ENCODE measurements around the gene GTF2H4.
"Not testable (repeated sequence)": the region's sequence is repeated elsewhere in the genome, so short reads cannot be mapped to it uniquely, and the experiment has no call there.

The GTF2H4 gene

GRCh38 chr6:30924040-30924627 lies 16.1 kb downstream of the GTF2H4 start:
- DNase-seq, ATAC-seq: not testable (repeated sequence)

DNA sequence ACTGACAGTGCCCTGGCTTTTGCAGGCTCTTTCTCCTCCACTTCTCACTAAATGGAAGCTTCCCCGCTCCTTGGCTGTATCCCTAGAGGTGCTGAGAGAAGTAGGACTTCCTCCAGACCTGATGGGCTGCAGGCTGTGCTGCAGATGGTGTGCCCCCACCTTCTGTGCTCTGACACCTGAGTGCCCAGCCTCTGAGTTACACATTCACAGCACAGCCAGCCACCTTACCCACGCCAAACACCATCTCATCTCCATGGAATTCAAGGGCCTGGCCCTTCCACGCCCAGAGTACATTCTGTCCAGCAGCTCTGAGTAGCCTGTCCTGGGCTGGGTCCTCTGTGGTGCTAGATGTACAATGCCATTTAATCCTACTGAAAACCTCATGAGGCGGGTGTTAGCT lies 18.6 kb downstream of the GTF2H4 start:
- ATAC-seq (no peak), DNase-seq (no peak)

GRCh38 chr6:30927080-30927479 lies 19.1 kb downstream of the GTF2H4 start:
- ATAC-seq, DNase-seq: not testable (repeated sequence)

GRCh38 chr6:30928677-30929076 lies 20.7 kb downstream of the GTF2H4 start:
- DNase-seq (no peak), ATAC-seq (no peak)

DNA sequence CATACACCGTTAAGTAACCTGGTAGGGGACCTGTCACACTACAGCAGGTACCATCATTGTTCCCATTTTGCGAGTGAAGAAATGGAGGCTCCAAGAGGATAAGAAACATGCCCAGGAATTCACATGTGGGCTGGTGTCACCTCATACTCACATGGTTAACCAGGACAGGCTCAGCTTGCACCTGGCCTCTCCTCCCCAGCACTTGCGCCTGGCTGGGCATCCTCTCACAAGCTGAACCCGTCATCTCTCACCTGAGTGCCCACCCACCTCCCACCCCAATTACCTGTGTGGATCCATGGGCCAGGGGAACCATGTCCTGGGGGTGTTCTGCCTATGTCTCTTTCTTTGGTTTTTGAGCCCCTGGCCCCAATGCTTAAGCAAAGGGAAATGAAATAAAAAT lies 22.5 kb downstream of the GTF2H4 start:
- ATAC-seq = no peak
- no peak for DNase-seq

DNA sequence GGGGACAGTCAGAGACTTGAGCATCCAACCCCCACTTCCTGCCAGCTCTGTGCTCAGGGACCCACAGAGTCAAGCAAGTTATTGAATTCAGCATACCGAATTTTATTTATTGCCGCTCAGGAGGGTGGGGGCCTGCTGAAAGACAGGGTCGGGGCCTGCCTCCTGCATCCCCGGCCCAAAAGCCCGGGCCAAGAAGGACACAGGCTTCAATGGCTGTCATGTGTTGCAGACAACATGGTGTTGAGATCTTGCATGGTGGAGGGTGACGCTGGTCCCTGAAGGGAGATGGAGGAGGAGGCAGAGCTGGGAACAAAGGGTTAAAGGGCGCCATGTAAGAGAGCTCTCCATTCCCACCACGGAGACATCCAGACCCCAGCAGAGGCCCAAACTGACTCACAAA lies 23.3 kb downstream of the GTF2H4 start:
- no peak for ATAC-seq
- no peak for DNase-seq

DNA sequence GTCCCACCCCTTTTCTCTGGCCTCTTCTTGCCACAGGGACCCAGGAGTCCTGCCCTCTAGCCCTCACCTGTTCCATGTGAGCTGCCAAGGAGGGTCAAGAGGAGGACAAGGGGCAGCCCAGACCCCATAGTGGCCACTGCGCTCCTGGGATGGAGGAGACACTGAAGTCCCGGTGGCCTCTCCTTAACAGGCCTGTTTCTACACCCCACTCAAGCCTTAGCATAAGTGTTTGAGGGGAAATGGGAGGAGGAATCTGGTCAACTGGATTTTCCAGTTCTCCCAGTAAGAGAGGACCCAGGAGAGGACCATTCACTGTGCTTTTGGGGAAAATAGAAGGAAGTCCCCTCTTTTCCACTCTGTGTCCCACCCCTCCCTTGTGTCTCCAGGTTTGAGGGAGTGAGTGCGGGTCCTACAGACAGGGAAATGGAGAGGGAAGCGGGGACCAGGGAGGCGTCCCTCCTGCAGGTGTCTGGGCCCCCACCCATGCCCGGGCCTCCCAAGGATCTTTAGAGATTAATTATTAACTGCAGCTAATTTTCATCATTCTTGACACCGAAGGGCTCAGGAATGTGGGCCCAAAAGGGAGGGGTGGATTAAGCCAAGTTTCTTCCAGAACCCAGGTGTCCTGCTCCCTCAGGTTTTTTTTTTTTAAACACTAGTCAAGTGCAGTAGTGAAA lies 24.1 kb downstream of the GTF2H4 start, which contains the start of gene SFTA2:
Gene SFTA2, minus strand, starts transcription at position 202 of the 677 bp plus-strand sequence. Its CDS starts 74 bp downstream, at position 128.
- DNase-seq (no peak), ATAC-seq (no peak)

- ATAC-seq = no peak
- DNase-seq = no peak
Measured at GRCh38 chr6:30932665-30933365, 24.8 kb downstream of the GTF2H4 start.

- ATAC-seq = no peak
- DNase-seq = no peak
Measured at GRCh38 chr6:30935018-30935417, 27.0 kb downstream of the GTF2H4 start.

DNA sequence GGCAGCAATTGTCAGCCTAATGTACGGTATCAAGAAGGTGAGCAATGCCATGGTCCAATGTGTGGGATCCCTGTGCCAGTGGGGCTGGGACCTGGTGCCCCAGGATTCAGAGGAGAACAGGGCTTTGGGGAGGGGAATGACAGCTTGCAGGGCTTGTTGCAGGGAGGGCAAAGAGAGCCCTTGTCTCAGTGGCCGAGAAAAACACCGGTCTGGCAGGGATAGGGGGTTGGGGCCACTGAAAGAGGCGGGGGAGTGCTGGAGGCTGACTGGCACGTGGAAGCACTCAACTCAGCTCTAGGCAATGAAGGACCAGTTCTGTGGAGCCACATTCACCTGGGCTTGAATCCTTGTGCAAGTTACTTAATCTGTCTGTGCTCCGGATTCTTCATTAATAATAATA lies 29.3 kb downstream of the GTF2H4 start:
- DNase-seq (no peak), ATAC-seq (no peak)

DNA sequence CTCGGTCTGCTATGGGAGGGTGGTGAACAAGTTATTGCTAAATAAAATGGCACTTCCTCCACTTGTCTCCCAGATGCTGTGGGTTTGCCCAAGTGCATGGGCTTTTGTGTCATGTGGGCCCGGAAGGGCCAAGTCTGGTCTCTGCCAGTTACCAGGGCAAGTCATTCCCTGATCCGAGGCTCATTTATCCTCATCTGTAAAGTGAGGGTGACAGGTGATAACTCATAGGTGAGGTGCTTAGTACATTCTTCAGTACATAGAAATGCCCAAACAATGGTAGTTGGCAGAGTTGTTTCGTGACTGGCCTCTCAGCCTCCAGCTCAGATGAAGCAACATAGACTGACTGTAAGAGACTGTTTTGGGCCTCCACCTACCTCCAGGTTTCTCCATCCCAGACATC lies 30.7 kb downstream of the GTF2H4 start:
- ATAC-seq (no peak), DNase-seq (no peak)

DNA sequence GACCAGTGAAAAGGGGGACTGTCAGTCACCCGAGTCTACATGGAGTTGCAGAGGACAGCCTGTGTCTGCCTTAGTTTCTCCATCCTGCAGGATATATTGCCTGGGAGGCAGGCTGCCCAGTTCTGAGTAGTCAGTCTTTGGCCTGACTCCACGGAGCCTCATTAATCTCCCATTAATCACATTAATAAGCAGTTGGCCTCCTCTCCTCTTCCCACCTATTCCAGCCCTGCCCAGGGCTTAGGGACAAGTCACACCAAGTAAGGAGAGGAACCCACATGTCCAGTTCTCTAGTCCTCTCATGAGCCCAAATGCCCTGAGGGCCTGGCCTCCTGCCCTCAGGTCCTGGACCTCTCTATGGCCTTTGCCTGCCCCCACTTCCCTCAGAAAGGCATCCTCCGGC lies 31.5 kb downstream of the GTF2H4 start:
- no peak for DNase-seq

DNA sequence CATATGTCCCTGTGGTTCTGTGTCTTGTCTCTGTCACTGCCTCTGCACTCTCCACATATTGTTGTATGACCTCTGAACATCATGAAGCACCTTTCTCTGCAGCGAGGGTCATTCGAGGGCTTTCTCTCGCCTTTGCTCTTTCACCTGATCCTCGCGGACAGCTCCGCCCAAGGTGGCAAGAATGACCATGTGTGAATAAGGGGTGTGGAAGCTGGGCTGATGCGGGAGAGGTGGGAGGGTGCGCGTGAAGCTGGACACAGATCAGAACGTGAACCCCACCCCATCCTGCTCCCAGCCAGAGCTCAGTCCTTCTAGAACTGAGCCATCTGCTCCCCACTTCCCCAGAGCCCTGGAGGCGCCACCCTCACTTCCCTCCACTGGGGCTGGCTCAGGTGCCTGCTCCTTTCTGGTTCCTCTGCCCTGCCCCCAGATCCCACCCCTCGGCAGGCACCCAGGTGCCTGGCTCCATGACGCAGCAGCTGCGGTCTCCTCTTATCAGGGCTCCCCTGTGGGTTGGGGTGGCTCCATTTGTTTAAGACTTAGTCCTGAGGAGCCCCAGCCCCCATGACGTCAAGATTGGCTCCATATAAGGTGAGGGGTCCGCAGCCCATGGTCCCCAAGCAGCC lies 32.5 kb downstream of the GTF2H4 start, which contains the start of gene MUCL3:
Gene MUCL3, plus strand, starts transcription at position 613 of the 626 bp plus-strand sequence. CDS start 27 bp downstream, outside the sequence.
- DNase-seq (no peak), ATAC-seq (no peak)

More for the DNA sequence above, 31.5 kb downstream of the GTF2H4 start:
- no peak for ATAC-seq

- no peak for DNase-seq
- no peak for ATAC-seq
Measured at GRCh38 chr6:30942338-30943060, 34.5 kb downstream of the GTF2H4 start.

DNA sequence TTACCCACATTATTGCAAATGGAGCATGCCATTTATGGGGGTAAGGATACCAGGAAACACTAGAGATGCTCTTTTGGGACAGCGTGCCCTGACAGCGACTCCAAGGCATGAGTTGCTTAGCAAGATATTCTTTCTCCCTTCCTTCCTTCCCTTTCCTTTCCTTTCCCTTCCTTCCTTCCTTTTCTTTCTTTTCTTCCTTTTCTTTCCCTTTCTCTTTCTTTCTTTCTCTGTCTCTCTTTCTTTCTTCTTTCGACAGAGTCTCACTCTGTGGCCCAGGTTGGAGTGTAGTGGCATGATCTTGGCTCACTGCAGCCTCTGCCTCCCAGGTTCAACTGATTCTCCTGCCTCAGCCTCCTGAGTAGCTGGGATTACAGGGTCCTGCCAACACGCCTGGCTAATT lies 36.0 kb downstream of the GTF2H4 start:
- ATAC-seq = no peak
- no peak for DNase-seq

DNA sequence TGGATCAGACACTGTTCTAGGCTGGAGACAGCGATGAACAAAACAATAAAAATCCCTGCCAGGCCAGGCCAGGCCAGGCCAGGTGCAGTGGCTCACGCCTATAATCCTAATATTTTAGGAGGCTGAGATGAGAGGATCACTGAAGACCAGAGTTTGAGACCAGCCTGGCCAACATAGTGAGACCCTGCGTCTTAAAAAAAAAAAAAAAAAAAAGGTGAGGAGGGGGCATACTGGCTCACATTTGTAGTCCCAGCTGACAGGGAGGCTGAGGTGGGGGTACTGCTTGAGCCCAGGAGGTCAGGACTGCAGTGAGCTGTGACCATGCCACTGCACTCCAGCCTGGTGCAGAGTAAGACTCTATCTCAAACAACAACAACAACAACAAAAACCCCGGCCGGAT lies 37.3 kb downstream of the GTF2H4 start:
- ATAC-seq = no peak

GRCh38 chr6:30947231-30947630 lies 39.2 kb downstream of the GTF2H4 start:
- ATAC-seq (no peak), DNase-seq (no peak)

More for the DNA sequence above, 37.3 kb downstream of the GTF2H4 start:
- no peak for DNase-seq

- DNase-seq = no peak
- ATAC-seq = no peak
Measured at GRCh38 chr6:30948811-30949210, 40.8 kb downstream of the GTF2H4 start.

DNA sequence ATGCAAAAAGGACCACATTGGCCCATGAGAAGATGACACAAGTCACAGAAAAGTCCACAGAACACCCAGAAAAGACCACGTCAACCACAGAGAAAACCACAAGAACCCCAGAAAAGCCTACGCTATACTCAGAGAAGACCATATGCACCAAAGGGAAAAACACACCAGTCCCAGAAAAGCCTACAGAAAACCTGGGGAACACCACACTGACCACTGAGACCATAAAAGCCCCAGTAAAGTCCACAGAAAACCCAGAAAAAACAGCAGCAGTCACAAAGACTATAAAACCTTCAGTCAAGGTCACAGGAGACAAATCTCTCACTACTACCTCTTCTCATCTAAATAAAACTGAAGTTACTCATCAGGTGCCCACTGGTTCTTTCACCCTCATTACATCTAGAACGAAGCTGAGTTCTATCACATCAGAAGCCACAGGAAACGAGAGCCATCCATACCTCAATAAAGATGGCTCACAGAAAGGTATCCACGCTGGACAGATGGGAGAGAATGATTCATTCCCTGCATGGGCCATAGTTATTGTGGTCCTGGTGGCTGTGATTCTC lies 44.0 kb downstream of the GTF2H4 start:
- DNase-seq (no peak), ATAC-seq (no peak)

DNA sequence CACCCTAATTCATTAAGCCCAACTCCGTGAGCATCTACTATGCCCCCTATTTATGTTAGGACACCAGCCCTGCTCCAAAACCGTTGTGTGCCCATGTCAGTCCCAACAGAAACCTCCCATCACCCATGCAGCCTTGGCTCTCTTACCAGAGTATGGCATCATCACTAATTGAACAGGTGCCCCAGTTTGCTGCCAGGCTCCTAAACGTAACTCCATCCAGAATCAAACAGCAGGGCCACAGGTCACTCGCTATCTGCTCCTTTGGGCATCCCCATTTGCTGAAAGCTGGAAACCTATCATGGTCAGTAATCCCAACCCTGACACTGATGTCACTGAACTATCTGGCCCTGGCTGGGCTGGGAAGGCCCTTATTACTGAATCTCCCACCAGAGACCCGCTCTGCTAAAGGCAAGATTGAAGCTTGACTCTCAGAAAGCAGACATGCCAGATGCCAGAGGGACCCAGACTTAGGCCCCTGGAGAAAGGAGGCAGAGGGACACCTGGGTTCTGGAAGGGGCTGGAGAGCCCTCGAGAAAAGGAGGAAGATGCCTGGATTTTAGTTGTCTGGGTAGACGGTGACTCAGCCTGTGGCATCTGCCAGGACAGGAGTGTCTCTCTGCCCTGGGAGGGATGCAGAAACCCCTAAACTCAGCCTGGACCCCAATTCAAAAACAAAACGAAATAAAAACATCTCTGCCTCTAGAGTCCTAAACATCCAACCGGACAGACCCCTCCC lies 46.8 kb downstream of the GTF2H4 start:
- no peak for DNase-seq
- no peak for ATAC-seq

All from stimulated activated naive CD8-positive, alpha-beta T cell treated with anti-CD3 and anti-CD28 coated beads, Interleukin-15, Interleukin-2, amounts not matched to agents 100 U/mL and 50 U/mL, for 24 hours (primary cell).